GM12875 (cell line): ENCODE data around the gene SUMO3.

Experiments
- H3K4me3 ChIP-seq: one replicate; pipeline ENCODE4 v1.5.1; 2011; ENCODE audit warnings: low read depth, low read length, control low read depth
- TF ChIP-seq, protein P1 (sequence below): IDR thresholded peaks from 2 replicates; pipeline ENCODE4 v1.5.1; 2011; ENCODE audit warnings: low read depth, mild to moderate bottlenecking, control low read depth, inconsistent platforms, low read length, moderate library complexity, borderline replicate concordance; ENCODE audit not compliant: insufficient read depth

SUMO3 gene

DNA sequence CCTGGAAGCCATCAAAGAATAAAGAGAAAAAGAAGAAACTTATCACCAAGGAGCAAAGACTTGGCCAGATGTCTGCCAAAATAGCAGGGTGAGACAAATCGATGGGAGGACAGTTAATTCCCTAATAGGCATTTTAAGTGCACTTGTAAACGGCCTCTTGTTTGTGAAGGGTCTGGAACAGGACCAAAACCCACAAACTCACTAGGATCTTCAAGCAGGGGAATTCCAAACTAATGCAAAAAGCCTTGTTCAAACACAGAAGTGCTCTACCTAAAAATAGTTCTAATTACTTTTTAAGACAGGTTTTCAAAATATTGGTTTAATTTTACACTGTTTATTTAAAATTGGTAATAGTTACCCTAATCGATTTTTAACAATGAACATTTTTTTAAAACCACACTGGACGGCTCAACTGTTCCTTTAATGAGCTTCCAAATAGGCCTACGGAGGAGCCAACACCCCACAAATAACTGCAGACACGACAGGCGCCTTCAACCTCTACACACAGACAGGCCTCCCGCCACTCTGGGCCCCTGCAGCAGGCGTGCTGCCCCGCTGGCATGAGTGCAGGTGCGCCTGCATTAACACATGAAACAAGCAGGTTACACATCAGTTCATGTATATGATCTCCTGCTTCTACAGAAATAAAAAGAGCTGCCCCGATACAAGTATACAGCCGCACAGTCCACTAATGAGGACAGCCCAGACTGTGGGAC lies 32.1 kb downstream of the SUMO3 start:
- TF ChIP-seq, protein P1, sequence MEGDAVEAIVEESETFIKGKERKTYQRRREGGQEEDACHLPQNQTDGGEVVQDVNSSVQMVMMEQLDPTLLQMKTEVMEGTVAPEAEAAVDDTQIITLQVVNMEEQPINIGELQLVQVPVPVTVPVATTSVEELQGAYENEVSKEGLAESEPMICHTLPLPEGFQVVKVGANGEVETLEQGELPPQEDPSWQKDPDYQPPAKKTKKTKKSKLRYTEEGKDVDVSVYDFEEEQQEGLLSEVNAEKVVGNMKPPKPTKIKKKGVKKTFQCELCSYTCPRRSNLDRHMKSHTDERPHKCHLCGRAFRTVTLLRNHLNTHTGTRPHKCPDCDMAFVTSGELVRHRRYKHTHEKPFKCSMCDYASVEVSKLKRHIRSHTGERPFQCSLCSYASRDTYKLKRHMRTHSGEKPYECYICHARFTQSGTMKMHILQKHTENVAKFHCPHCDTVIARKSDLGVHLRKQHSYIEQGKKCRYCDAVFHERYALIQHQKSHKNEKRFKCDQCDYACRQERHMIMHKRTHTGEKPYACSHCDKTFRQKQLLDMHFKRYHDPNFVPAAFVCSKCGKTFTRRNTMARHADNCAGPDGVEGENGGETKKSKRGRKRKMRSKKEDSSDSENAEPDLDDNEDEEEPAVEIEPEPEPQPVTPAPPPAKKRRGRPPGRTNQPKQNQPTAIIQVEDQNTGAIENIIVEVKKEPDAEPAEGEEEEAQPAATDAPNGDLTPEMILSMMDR: no peak
- no peak overlapping the region for H3K4me3 ChIP-seq

DNA sequence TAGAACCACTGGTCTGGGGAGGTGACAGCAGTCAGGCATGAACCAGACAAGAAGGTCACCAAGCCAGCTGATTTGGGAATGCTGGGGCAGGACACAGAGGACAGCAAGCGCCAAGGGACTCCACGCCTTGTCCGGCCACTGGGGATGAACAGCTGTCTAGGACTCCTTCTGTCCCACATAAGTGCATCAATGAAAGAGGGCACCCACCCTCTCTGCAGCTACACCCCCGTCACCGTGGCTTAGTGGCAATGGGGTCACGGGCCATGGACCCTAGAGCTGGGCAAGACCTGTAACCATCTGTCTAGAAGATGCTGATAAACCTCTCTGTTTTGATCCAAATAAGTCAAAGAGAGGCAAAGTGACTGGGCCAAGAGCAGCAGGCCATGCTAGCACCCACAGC lies 33.1 kb downstream of the SUMO3 start:
- TF ChIP-seq, protein P1: no peak
- no peak overlapping the region for H3K4me3 ChIP-seq

DNA sequence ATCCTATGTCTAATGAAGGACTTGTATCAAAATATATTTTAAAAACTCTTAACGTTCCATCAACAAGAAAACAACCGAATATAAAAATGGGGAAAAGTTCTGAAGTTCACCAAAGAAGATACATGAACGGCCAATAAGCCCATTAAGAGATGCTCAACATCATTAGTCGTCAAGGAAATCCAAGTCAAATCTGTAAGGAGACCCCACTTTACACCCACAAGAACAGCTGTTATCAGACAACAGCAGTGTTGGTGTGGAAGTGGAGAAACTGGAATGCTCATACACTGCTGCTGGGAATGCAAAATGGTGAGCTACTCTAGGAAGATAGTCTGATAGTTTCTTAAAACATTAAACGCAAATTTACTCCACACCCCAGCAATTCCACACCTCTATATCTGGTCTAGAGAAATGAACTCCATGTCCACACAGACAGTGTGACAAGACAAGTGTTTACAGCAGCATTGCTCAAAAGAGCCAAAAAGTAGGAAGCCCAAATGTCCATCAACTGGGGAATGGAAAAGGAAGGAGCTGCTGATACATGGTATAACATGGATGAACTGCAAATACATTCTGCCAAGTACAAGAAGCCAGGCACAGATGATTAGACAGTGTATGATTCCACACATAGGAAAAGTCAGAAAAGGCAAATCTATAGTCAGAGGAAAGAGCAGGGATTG lies 34.7 kb downstream of the SUMO3 start:
- H3K4me3 ChIP-seq: no peak overlapping the region
- TF ChIP-seq, protein P1: no peak

DNA sequence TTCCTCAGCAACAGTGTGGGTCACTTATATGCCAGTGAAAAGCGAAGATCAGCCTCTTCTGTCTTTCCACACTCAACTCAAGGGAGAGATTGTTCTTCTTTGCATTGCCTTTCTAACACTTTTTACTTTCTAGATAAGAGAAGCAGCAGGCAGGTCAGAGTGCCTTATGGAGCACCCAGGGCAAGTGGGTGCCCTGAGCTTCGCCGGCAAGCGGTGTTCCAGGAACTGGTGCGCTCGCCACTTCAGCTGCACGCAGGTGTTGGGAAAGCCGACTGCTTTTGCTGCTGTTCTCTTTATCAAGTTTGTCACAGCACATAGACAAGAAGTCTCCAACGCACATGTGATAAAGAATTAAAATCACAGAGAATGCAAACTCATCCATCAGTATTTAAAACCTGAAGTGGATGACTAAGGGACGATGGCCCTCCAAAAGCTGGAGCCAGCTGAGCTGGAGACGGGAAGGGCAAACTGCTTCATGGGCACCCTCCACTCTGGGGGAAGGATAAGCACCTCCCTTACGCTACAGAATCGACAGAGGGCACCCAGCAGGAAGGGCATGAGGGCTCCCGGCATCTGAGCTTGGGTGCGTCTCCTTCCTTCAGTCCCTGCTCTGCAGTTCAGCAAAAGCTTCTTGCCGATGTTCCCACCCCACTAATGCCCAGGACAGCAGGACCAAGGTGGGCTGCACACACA lies 36.9 kb downstream of the SUMO3 start:
- TF ChIP-seq, protein P1: no peak
- H3K4me3 ChIP-seq: no peak overlapping the region

DNA sequence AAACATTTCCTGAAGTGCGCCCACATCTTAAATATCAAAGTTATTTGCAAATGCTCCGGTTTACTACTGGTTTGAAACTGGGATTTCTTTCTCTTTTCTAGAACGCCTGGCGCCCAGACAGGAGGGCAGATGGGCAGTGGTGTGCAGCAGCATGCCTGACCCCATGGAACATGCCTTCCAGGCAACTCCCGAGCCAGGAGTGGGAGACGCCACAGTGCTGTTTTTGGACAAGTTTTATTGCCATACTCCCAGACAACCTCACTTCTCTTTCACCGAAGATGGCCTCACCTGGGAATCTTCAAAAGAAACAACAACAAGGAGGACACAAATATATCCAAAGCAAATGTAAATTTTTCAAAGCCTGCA lies 37.7 kb downstream of the SUMO3 start:
- no peak overlapping the region for H3K4me3 ChIP-seq
- TF ChIP-seq, protein P1: no peak

DNA sequence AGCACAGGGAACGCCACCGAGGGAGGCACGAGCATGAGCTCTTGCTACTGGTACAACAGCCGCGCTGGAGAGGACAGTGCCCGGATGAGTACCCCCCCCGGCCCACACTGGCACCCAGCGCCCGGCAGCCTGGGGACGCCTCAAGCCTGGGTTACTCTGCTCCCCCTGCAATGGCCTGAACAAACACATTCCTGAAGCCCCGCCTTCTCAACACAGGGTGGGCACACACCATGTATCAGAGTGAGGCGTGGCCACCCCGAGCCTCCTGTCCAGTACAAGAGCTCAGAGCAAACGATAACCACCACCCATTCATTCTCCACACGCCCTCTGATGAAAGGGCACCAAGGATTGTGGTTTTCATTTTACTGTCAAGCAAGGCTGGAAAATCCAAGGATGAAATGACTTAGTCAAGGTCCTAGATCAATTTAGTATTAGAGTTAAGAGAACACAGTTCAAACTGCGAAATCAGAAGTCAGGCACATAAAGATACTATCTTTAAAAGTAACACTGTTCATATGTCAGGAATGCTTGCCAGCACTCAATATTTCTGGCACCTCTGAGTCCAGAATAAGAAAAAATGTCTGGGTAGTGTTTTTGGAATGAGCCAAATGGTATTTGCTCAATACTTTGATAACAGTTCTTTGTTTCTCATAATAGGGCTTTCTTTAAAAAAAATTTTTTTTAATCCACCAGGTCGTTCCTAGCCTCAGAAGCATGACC lies 38.3 kb downstream of the SUMO3 start:
- no peak overlapping the region for H3K4me3 ChIP-seq
- TF ChIP-seq, protein P1: no peak

DNA sequence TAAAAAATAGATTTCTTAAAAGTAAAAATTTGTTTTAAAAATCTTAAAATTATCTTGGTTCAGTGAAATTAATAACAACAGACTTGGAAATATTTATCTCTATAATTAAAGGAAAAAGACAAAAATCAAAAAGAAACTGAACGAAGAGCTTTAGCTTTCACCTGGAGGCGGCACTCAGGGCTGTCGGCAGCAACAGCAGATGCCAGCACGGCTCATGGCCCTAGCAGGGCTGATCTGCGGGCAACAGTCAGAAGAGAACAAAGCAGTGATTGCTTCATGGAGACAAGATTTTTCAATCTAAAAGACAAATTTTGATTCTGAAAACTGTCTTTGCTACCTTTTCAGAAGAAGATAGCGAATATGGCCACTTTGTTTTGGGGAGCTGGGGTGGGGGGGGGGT lies 38.9 kb downstream of the SUMO3 start:
- no peak overlapping the region for H3K4me3 ChIP-seq
- TF ChIP-seq, protein P1: no peak
